Activated CD4-positive, alpha-beta T cell treated with anti-CD3 and anti-CD28 coated beads for 36 hours (primary cell): ENCODE measurements around the gene ZDHHC4. TPM values are rescaled to one million over a fixed set of nuclear protein-coding genes. Genes with fewer than 3 reads are reported as not detected.
"Not testable (repeated sequence)": the region's sequence is repeated elsewhere in the genome, so short reads cannot be mapped to it uniquely, and the experiment has no call there.

Source experiments
- ATAC-seq: fragments of 200-7000 bp; cut with Tn5 transposase; one replicate; pipeline ENCODE4 v1.10.0; 2021; ENCODE audit warnings: mild to moderate bottlenecking, moderate library complexity
- CTCF ChIA-PET: fragments of 350-600 bp; sonication (Branson Sonifier 250); formaldehyde crosslinking; loops from one replicate; lab custom pipeline; 2021; ENCODE audit warnings: antibody characterized with exemption; lab: Charles Lee
- POLR2A ChIA-PET: fragments of 350-600 bp; sonication (Branson Sonifier 250); formaldehyde crosslinking; loops from one replicate; lab custom pipeline; 2021; ENCODE audit warnings: antibody characterized with exemption, inconsistent platforms; lab: Charles Lee
- DNase-seq: peaks from one replicate; pipeline ENCODE4 v3.0.0-alpha.2; 2020
- H3K27ac Mint-ChIP-seq: one replicate; pipeline ENCODE4 v1.8.0; 2021; ENCODE audit warnings: mixed read lengths
- H3K27me3 Mint-ChIP-seq: one replicate; pipeline ENCODE4 v1.8.0; 2021; ENCODE audit warnings: mixed read lengths
- H3K36me3 Mint-ChIP-seq: one replicate; pipeline ENCODE4 v1.8.0; 2021; ENCODE audit warnings: low read depth, mixed read lengths
- H3K4me1 Mint-ChIP-seq: one replicate; pipeline ENCODE4 v1.8.0; 2021; ENCODE audit warnings: mixed read lengths
- H3K4me3 Mint-ChIP-seq: one replicate; pipeline ENCODE4 v1.8.0; 2021; ENCODE audit warnings: mild to moderate bottlenecking, moderate library complexity, mixed read lengths
- H3K9me3 Mint-ChIP-seq: one replicate; pipeline ENCODE4 v1.8.0; 2021; ENCODE audit warnings: low read depth, mixed read lengths
- intact Hi-C, 2 experiments: fragments of 100-400 bp; cut with DNase I in 1 of 2; cut with micrococcal nuclease in 1 of 2; formaldehyde crosslinking; loops; one replicate each; pipeline versions ENCODE4 v1.14.2 to v1.15.1; 2022 to 2024; cut with DNase I, micrococcal nuclease
- total RNA-seq, 2 experiments: library from RNA; stranded (reverse); gene quantifications; one replicate each; pipeline ENCODE4 v1.2.3, GENCODE V29; 2021

Gene ZDHHC4
- total RNA-seq, 2 experiments from 2014 or later: 30.1 to 34.1 TPM

- CTCF ChIA-PET, ATAC-seq, H3K27me3 Mint-ChIP-seq, H3K4me3 Mint-ChIP-seq, DNase-seq, H3K27ac Mint-ChIP-seq, H3K9me3 Mint-ChIP-seq, POLR2A ChIA-PET: not testable (repeated sequence)
- intact Hi-C loops: loop anchor here in 1 of 2 experiments (10.0 kb wide), 1 partner anchor 269 kb away; no protein-coding TSS in a partner anchor
- Mint-ChIP-seq H3K4me1 (peaks cover 14% of the 10 kb centered on the region), H3K36me3 (peaks cover 53% of the 10 kb centered on the region)
These were observed 8.6 kb downstream of the ZDHHC4 start for GRCh38 chr7:6585746-6586432.

DNA sequence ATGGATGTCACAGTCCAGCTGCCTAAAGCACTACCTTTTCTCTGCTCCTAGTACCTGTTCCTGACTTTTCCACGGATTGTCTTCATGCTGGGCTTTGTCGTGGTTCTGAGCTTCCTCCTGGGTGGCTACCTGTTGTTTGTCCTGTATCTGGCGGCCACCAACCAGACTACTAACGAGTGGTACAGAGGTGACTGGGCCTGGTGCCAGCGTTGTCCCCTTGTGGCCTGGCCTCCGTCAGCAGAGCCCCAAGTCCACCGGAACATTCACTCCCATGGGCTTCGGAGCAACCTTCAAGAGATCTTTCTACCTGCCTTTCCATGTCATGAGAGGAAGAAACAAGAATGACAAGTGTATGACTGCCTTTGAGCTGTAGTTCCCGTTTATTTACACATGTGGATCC, 11.3 kb downstream of the ZDHHC4 start:
- ChIA-PET CTCF (interaction anchor here (1.2 kb wide), 1 partner anchor 11 kb away, joined by 4 read pairs; the partner anchor contains the start of gene ZDHHC4), POLR2A (no interaction called here)
- Mint-ChIP-seq H3K36me3 (peaks cover 43% of the 10 kb centered on the region), H3K9me3 (no peaks in the 10 kb centered on the region), H3K4me3 (peak overlapping the region; percentile 27), H3K27ac (no peak overlapping the region), H3K4me1 (peaks cover 24% of the 10 kb centered on the region), H3K27me3 (no peaks in the 10 kb centered on the region)
- no peak for ATAC-seq
- DNase-seq: no peak
- intact Hi-C loops: loop anchor here in 1 of 2 experiments (10.0 kb wide), 1 partner anchor 266 kb away; no protein-coding TSS in a partner anchor

- ATAC-seq: no peak
- ChIA-PET POLR2A (interaction anchor here (0.5 to 1.0 kb wide), 3 partner anchors 11 to 61 kb away, joined by 3 to 8 read pairs (median 3); partner anchors contain the start of gene ZDHHC4), CTCF (interaction anchor here (0.6 to 1.6 kb wide), 7 partner anchors 9 to 268 kb away, joined by 3 to 6 read pairs (median 5); no protein-coding TSS in a partner anchor)
- peaks cover 24% of the 10 kb centered on the region for H3K4me1 Mint-ChIP-seq
- no peaks in the 10 kb centered on the region for H3K9me3 Mint-ChIP-seq
- H3K36me3 Mint-ChIP-seq: peaks cover 44% of the 10 kb centered on the region
- intact Hi-C loops: loop anchor here in 1 of 2 experiments (10.0 kb wide), 1 partner anchor 266 kb away; no protein-coding TSS in a partner anchor
- no peak for DNase-seq
- peak overlapping the region; percentile 60 for H3K4me3 Mint-ChIP-seq
- H3K27ac Mint-ChIP-seq: no peak overlapping the region
- H3K27me3 Mint-ChIP-seq: no peaks in the 10 kb centered on the region
These were observed 12.0 kb downstream of the ZDHHC4 start for GRCh38 chr7:6589151-6589828.

- ChIA-PET POLR2A (interaction anchor here (0.5 to 1.0 kb wide), 3 partner anchors 10 to 62 kb away, joined by 3 to 8 read pairs (median 3); partner anchors contain the start of gene ZDHHC4), CTCF (interaction anchor here (0.6 to 1.6 kb wide), 10 partner anchors 9 to 268 kb away, joined by 3 to 6 read pairs (median 4); no protein-coding TSS in a partner anchor)
- Mint-ChIP-seq H3K27ac (peak within 1 kb of the TSS; percentile 80), H3K9me3 (no peaks in the 10 kb centered on the region), H3K36me3 (peaks cover 40% of the 10 kb centered on the region), H3K4me3 (peak within 1 kb of the TSS; percentile 84), H3K27me3 (no peaks in the 10 kb centered on the region), H3K4me1 (peaks cover 24% of the 10 kb centered on the region)
- intact Hi-C loops: loop anchor here (1.0 to 10.0 kb wide), 7 partner anchors 13 to 345 kb away; partner anchors contain the start of genes ZDHHC4 (in 2 of the 2) and ZNF316 (in 1 of the 2)
- ATAC-seq (peak; percentile 90), DNase-seq (peak; percentile 89)
These were observed 12.8 kb downstream of the ZDHHC4 start, which contains the start of gene INTS15 for GRCh38 chr7:6589829-6590644. Gene INTS15 (plus strand): TSS chr7:6590021. CDS start chr7:6590284, 263 bp downstream.

GRCh38 chr7:6590645-6591110, 13.4 kb downstream of the ZDHHC4 start:
- peaks cover 37% of the 10 kb centered on the region for H3K36me3 Mint-ChIP-seq
- ChIA-PET CTCF (interaction anchor here (0.7 to 1.6 kb wide), 6 partner anchors 15 to 266 kb away, joined by 3 to 6 read pairs (median 5); no protein-coding TSS in a partner anchor), POLR2A (no interaction called here)
- DNase-seq: no peak
- no peaks in the 10 kb centered on the region for H3K27me3 Mint-ChIP-seq
- intact Hi-C loops: loop anchor here (1.0 to 10.0 kb wide), 6 partner anchors 13 to 344 kb away; partner anchors contain the start of genes ZDHHC4 (in 2 of the 2) and ZNF316 (in 1 of the 2)
- ATAC-seq: peak; percentile 10
- peak overlapping the region; percentile 84 for H3K4me3 Mint-ChIP-seq
- H3K27ac Mint-ChIP-seq: peak overlapping the region; percentile 80
- H3K9me3 Mint-ChIP-seq: no peaks in the 10 kb centered on the region
- H3K4me1 Mint-ChIP-seq: peaks cover 24% of the 10 kb centered on the region

GRCh38 chr7:6600093-6600492, 22.8 kb downstream of the ZDHHC4 start:
- intact Hi-C loops: no loop called here
- CTCF ChIA-PET: no interaction called here
- Mint-ChIP-seq H3K27ac (no peak overlapping the region), H3K27me3 (no peaks in the 10 kb centered on the region), H3K36me3 (peaks cover 35% of the 10 kb centered on the region), H3K9me3 (no peaks in the 10 kb centered on the region), H3K4me1 (no peaks in the 10 kb centered on the region), H3K4me3 (no peak overlapping the region)
- POLR2A ChIA-PET: interaction anchor here (0.6 to 0.9 kb wide), 2 partner anchors 10 to 745 kb away, joined by 3 read pairs; partner anchors contain the start of gene INTS15
- ATAC-seq (no peak), DNase-seq (no peak)

- Mint-ChIP-seq H3K27me3 (no peaks in the 10 kb centered on the region), H3K9me3 (no peaks in the 10 kb centered on the region), H3K4me3 (no peak overlapping the region), H3K4me1 (no peaks in the 10 kb centered on the region), H3K36me3 (peaks cover 21% of the 10 kb centered on the region), H3K27ac (no peak overlapping the region)
- intact Hi-C loops: no loop called here
- no peak for ATAC-seq
- ChIA-PET POLR2A (no interaction called here), CTCF (interaction anchor here (0.7 kb wide), 1 partner anchor 15 kb away, joined by 4 read pairs; the partner anchor contains the start of gene INTS15)
- no peak for DNase-seq
These were observed 27.2 kb downstream of the ZDHHC4 start for GRCh38 chr7:6604458-6604857.

DNA sequence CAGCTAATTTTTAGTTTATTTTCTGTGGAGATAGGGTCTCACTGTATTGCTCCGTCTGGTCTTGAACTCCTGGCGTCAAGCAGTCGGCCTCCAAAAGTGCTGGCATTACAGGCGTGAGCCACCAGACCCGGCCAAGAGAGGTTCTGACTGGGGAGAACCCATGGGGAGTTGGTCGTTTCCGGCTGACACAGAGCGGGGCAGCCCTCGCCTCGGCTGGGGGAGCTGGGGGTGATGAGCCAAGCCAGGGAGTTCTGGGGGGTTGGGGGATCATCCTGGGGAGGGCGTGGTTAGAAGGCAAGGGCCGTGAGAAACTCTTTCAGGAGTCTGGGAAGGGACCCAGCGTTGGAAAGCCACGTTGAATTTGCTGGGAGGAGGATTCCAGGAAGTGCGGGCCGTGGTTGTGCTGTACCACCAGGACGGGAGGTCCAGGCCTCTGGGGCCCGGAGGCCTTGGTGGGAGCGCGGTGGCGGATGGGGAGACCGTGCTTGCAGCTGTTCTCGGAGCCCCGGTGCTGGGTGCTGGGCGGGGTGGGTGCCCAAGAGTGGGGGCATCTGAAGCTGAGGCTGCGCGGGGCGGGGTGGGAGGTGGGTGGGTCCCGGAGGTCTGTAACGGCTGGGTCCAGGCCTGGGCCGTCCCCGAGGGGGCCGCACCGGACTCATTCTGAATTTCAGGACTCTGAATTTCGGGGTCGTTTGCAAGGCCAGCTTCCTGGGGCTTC, 29.8 kb downstream of the ZDHHC4 start:
- ChIA-PET CTCF (no interaction called here), POLR2A (no interaction called here)
- Mint-ChIP-seq H3K27me3 (no peaks in the 10 kb centered on the region), H3K27ac (no peak overlapping the region), H3K4me3 (no peak overlapping the region), H3K9me3 (no peaks in the 10 kb centered on the region), H3K4me1 (no peaks in the 10 kb centered on the region), H3K36me3 (peaks cover 14% of the 10 kb centered on the region)
- no peak for DNase-seq
- intact Hi-C loops: no loop called here
- no peak for ATAC-seq

DNA sequence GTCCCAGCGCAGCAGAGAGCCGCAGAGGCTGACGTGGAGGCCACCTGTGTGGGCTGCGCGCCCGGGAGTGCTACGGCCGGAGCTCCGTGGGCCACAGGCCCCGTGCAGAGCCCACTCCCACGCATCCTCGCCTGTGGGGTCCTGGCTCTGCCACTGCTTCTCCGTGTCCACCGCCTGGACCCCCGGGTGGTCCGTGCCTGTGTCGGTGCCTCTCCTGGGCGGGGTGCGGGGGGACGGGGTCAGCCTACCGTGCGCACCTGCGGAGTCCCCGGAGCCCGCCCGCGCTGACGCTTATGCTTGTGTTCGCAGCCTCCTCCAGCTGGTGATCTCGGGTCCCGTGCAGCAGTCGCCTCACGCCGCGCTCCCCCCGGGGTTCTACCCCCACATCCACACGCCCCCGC, 30.4 kb downstream of the ZDHHC4 start:
- CTCF ChIA-PET: no interaction called here

GRCh38 chr7:6608081-6608480, 30.8 kb downstream of the ZDHHC4 start:
- DNase-seq: no peak
- intact Hi-C loops: no loop called here
- H3K36me3 Mint-ChIP-seq: peaks cover 11% of the 10 kb centered on the region
- no peak overlapping the region for H3K4me3 Mint-ChIP-seq
- no peaks in the 10 kb centered on the region for H3K27me3 Mint-ChIP-seq
- H3K9me3 Mint-ChIP-seq: no peaks in the 10 kb centered on the region
- POLR2A ChIA-PET: interaction anchor here (0.6 kb wide), 2 partner anchors 11 to 309 kb away, joined by 3 to 4 read pairs; no protein-coding TSS in a partner anchor
- H3K4me1 Mint-ChIP-seq: no peaks in the 10 kb centered on the region
- no peak for ATAC-seq
- H3K27ac Mint-ChIP-seq: no peak overlapping the region
- CTCF ChIA-PET: no interaction called here

More for the DNA sequence above, 30.4 kb downstream of the ZDHHC4 start:
- ATAC-seq (no peak), DNase-seq (no peak)
- Mint-ChIP-seq H3K27me3 (no peaks in the 10 kb centered on the region), H3K4me1 (no peaks in the 10 kb centered on the region), H3K9me3 (no peaks in the 10 kb centered on the region), H3K27ac (no peak overlapping the region), H3K36me3 (peaks cover 12% of the 10 kb centered on the region), H3K4me3 (no peak overlapping the region)
- POLR2A ChIA-PET: no interaction called here
- intact Hi-C loops: no loop called here
